ENCODE measurements around the gene FAM163A. TPM values are rescaled to one million over a fixed set of nuclear protein-coding genes. Genes with fewer than 3 reads are reported as not detected.
"Not testable (repeated sequence)": the region's sequence is repeated elsewhere in the genome, so short reads cannot be mapped to it uniquely, and the experiment has no call there.

FAM163A gene
- total RNA-seq, 1 donor from 2014 or later, result 0.16 TPM

- DNase-seq (ENCODE audit: low spot score), result no peak
These were observed 110.0 kb downstream of the FAM163A start for GRCh38 chr1:179853102-179853501.

DNA sequence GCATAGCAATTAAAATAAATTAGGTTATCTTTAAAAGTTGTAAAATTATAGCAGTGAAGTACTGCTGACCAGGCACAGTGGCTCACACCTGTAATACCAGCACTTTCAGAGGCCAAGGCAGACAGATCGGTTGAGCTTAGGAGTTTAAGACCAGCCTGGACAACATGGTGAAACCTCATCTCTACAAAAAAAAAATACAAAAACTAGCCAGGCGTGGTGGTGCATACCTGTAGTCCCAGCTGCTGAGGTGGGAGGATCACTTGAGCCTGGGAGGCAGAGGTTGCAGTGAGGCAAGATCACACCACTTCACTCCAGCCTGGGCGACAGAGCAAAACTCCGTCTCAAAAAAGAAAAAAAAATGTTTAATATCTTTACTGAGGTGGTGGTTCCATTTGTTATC is 112.7 kb downstream of the FAM163A start:
- not testable (repeated sequence) for DNase-seq (ENCODE audit: low spot score)

DNA sequence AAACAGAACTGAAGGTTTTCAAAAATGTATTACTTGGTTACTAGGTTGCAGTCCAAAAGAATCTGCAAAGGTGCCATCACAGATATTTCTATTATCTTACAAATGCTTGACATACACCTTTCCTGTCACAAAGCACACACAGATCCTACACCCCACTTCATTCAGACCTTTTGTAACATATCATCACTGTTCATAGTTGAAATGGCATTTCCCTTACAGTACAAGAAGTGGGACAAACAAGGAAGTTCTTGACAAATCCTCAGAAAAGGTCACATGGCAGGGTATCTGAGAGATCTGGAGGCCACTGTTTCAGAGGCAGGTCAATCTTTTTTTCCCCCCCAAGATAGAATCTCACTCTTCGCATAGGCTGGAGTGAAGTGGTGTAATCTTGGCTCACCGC is 113.2 kb downstream of the FAM163A start:
- DNase-seq (ENCODE audit: low spot score), result no peak

DNA sequence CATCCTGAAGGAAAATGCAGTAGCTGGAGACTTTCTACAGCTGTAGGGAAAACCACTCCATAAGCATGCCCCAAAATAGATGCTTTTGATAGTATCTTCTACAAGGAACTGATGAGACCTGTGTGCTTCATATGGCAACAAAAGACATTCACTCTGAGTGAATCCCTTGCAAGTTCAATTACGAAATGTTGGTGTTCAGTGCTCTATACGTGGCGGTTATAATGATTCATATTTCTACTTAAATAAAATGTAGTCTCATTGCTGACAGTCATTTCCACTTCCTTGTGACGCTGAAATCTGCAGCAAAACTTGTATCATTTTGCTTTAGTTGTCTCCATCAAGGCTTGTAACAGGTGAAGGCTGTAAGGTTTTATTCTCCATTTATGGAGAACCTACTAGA is 113.9 kb downstream of the FAM163A start:
- DNase-seq (ENCODE audit: low spot score), result no peak

GRCh38 chr1:179860652-179861051 is 117.6 kb downstream of the FAM163A start:
- no peak for DNase-seq (ENCODE audit: low spot score)

GRCh38 chr1:179865377-179865776 is 122.3 kb downstream of the FAM163A start:
- no peak for DNase-seq (ENCODE audit: low spot score)

Other genes with a start within 250 kb of the FAM163A start
- not detected for gene NPHS2, start 167.3 kb upstream of the FAM163A start, total RNA-seq
- 1.0 TPM for gene TDRD5, start 151.5 kb upstream of the FAM163A start, total RNA-seq
- gene TOR1AIP2, start 134.5 kb downstream of the FAM163A start, total RNA-seq, result 67.1 TPM
- gene TOR1AIP1, start 139.0 kb downstream of the FAM163A start, total RNA-seq, result 51.5 TPM
- gene CEP350, start 211.5 kb downstream of the FAM163A start, total RNA-seq, result 58.4 TPM